ENCODE measurements around the gene NUDT16L1. TPM values are rescaled to one million over a fixed set of nuclear protein-coding genes. Genes with fewer than 3 reads are reported as not detected.

NUDT16L1 gene
- total RNA-seq, 2 experiments from 2014 or later = 32.6 to 36.2 TPM

GRCh38 chr16:4693956-4694641, 737 bp downstream of the NUDT16L1 start:
- POLR2A ChIA-PET = interaction anchor here (0.6 to 2.6 kb wide), 5 partner anchors 11 to 153 kb away, joined by 3 to 10 read pairs (median 3); partner anchors contain the start of genes ANKS3, DNAAF8, GLYR1 and UBN1
- H3K27me3 Mint-ChIP-seq (ENCODE audit: low read depth) = no peaks in the 10 kb centered on the region
- H3K4me3 Mint-ChIP-seq = peak overlapping the region; percentile 80
- H3K27ac Mint-ChIP-seq = peak overlapping the region; percentile 68
- DNase-seq (peak; percentile 54), ATAC-seq (peak; percentile 38)
- H3K9me3 Mint-ChIP-seq (ENCODE audit: insufficient read depth) = no peaks in the 10 kb centered on the region
- peaks cover 19% of the 10 kb centered on the region for H3K4me1 Mint-ChIP-seq (ENCODE audit: low read depth)
- CTCF ChIA-PET = no interaction called here
- peaks cover 20% of the 10 kb centered on the region for H3K36me3 Mint-ChIP-seq (ENCODE audit: low read depth)

DNA sequence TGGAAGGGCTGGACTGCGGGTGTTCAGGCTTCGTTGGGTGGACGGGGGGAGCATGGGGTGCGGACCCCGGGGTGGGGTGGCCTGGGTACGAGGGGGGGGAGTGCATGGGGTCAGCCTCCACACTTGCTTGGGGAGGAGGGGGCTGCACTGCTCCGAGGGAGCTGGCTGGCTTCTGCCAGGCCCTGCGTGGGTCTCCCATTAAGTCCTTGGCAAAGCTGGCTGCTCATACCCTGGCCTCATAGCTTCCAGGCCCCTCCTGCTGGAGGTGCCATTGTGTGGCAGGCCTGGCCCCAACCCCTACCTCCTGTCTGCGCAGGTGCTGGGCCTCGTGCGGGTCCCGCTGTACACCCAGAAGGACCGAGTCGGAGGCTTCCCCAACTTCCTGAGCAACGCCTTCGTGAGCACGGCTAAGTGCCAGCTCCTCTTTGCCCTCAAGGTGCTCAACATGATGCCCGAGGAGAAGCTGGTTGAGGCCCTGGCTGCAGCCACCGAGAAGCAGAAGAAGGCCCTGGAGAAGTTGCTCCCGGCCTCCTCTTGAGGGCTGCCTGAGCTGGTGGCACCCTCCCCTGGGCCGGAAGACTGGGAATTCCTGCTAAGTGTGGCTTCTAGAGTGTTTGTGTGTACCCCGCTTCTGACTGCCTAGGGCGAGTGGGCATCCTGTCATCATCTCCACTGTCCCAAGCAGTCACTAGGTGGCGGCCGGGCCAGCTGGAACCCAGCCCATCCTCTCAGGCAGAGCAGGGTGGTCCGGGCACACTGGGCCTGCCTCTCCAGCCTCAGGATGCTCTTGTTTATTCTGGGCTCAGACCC, 1.5 kb downstream of the NUDT16L1 start:
- ChIA-PET POLR2A (interaction anchor here (0.5 to 2.6 kb wide), 5 partner anchors 10 to 153 kb away, joined by 3 to 10 read pairs (median 3); partner anchors contain the start of genes ANKS3, DNAAF8, GLYR1 and UBN1), CTCF (interaction anchor here (1.3 to 1.5 kb wide), 2 partner anchors 71 to 190 kb away, joined by 4 read pairs; partner anchors contain the start of gene MGRN1)
- peaks cover 27% of the 10 kb centered on the region for H3K36me3 Mint-ChIP-seq (ENCODE audit: low read depth)

DNA sequence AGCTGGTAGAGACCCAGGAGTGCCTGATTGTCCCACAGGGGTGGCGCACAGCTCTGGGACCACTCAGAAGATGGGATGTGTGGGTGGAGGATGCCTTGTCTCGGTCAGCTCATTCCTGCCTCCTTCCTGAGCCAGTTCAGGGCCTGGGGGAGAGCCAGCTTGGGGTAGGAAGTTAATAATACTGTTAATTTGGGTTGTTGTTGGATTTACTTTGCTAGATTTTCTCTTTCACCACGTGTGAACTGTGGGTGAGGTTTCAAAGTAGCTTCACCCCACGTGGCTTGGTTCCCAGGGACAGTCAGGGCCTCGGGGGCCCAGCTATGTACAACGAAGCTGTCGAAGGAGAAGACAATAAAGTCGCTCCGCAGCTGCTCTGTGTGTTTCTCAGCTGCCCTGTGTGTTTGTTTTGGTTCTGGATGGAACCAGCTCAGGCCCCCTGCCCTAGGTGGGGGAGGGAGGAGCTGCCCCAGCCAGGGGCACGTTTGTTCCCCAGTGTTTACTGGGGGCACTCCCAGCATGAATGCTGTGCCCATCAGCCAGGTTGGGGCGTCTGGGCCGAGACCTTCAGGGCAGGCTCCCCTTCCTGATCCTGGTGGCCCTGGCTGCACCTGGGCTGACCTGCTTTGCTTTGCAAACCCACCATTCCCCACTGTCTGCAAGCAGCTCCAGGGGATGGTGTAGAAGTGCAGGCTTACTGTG, 2.3 kb downstream of the NUDT16L1 start:
- ATAC-seq (no peak), DNase-seq (no peak)
- peaks cover 35% of the 10 kb centered on the region for H3K4me1 Mint-ChIP-seq (ENCODE audit: low read depth)
- peak overlapping the region; percentile 80 for H3K4me3 Mint-ChIP-seq
- no peak overlapping the region for H3K27ac Mint-ChIP-seq
- CTCF ChIA-PET = interaction anchor here (1.0 to 1.5 kb wide), 3 partner anchors 71 to 190 kb away, joined by 4 to 5 read pairs (median 4); partner anchors contain the start of genes MGRN1 and ZNF500
- H3K27me3 Mint-ChIP-seq (ENCODE audit: low read depth) = no peaks in the 10 kb centered on the region
- H3K36me3 Mint-ChIP-seq (ENCODE audit: low read depth) = peaks cover 29% of the 10 kb centered on the region
- POLR2A ChIA-PET = interaction anchor here (0.5 to 1.2 kb wide), 4 partner anchors 15 to 152 kb away, joined by 3 read pairs; partner anchors contain the start of genes GLYR1 and UBN1
- no peaks in the 10 kb centered on the region for H3K9me3 Mint-ChIP-seq (ENCODE audit: insufficient read depth)

More for the DNA sequence above, 1.5 kb downstream of the NUDT16L1 start:
- no peaks in the 10 kb centered on the region for H3K27me3 Mint-ChIP-seq (ENCODE audit: low read depth)
- H3K4me3 Mint-ChIP-seq = peak overlapping the region; percentile 80
- peaks cover 27% of the 10 kb centered on the region for H3K4me1 Mint-ChIP-seq (ENCODE audit: low read depth)
- no peak for DNase-seq
- H3K9me3 Mint-ChIP-seq (ENCODE audit: insufficient read depth) = no peaks in the 10 kb centered on the region
- H3K27ac Mint-ChIP-seq = peak overlapping the region; percentile 68
- no peak for ATAC-seq

DNA sequence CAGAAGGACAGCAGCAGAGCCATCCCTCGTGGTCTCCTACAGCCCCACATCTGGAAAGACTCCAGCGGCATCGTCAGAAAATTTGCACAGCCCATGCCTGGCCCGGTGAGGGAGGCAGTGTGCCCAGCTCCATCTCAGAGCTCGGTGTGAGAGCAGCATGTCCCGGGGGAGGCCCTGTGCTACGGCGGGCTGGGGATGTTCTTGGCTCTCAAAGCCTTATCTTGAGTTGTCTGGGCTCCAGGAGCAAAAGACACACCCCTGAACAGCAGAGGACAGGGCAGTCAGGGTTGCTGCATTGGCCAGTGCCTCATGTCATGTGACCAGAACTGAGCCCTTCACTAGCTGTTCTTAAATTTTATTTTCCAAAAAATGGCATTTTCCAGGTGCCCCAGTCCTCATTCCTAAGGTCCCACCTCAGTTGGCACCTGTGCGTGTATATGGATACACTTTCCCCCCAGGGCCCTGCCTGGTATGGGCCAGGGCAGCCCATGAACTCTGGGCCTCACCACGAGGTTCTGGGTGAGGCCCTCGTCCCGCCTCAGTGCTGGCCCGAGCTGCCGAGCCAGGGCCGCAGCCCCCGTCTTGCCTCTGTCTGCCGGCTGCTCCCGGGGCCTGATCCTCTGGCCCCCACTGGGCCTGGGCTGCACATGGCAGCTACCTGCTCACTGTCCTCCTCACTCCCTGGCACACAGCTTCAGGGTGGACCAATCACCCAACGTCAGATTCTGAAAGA, 3.0 kb downstream of the NUDT16L1 start:
- ATAC-seq (no peak), DNase-seq (no peak)
- Mint-ChIP-seq H3K4me3 (no peak overlapping the region), H3K27ac (no peak overlapping the region), H3K4me1 (ENCODE audit: low read depth) (peaks cover 42% of the 10 kb centered on the region), H3K9me3 (ENCODE audit: insufficient read depth) (no peaks in the 10 kb centered on the region), H3K27me3 (ENCODE audit: low read depth) (no peaks in the 10 kb centered on the region), H3K36me3 (ENCODE audit: low read depth) (peaks cover 29% of the 10 kb centered on the region)
- CTCF ChIA-PET = interaction anchor here (1.0 to 1.5 kb wide), 3 partner anchors 70 to 191 kb away, joined by 4 to 5 read pairs (median 4); partner anchors contain the start of genes MGRN1 and ZNF500
- POLR2A ChIA-PET = interaction anchor here (0.8 kb wide), 1 partner anchor 14 kb away, joined by 3 read pairs; no protein-coding TSS in a partner anchor

- Mint-ChIP-seq H3K4me3 (no peak overlapping the region), H3K4me1 (ENCODE audit: low read depth) (peaks cover 47% of the 10 kb centered on the region), H3K36me3 (ENCODE audit: low read depth) (peaks cover 30% of the 10 kb centered on the region), H3K27ac (no peak overlapping the region), H3K27me3 (ENCODE audit: low read depth) (no peaks in the 10 kb centered on the region), H3K9me3 (ENCODE audit: insufficient read depth) (no peaks in the 10 kb centered on the region)
- ATAC-seq (no peak), DNase-seq (no peak)
- POLR2A ChIA-PET = no interaction called here
- CTCF ChIA-PET = no interaction called here
These were observed 3.8 kb downstream of the NUDT16L1 start for GRCh38 chr16:4696905-4697847.

GRCh38 chr16:4697848-4698291, 4.5 kb downstream of the NUDT16L1 start:
- H3K4me3 Mint-ChIP-seq = no peak overlapping the region
- peaks cover 33% of the 10 kb centered on the region for H3K36me3 Mint-ChIP-seq (ENCODE audit: low read depth)
- CTCF ChIA-PET = no interaction called here
- H3K9me3 Mint-ChIP-seq (ENCODE audit: insufficient read depth) = no peaks in the 10 kb centered on the region
- H3K4me1 Mint-ChIP-seq (ENCODE audit: low read depth) = peaks cover 46% of the 10 kb centered on the region
- no peak for DNase-seq
- ATAC-seq = no peak
- no peak overlapping the region for H3K27ac Mint-ChIP-seq
- POLR2A ChIA-PET = no interaction called here
- H3K27me3 Mint-ChIP-seq (ENCODE audit: low read depth) = no peaks in the 10 kb centered on the region

DNA sequence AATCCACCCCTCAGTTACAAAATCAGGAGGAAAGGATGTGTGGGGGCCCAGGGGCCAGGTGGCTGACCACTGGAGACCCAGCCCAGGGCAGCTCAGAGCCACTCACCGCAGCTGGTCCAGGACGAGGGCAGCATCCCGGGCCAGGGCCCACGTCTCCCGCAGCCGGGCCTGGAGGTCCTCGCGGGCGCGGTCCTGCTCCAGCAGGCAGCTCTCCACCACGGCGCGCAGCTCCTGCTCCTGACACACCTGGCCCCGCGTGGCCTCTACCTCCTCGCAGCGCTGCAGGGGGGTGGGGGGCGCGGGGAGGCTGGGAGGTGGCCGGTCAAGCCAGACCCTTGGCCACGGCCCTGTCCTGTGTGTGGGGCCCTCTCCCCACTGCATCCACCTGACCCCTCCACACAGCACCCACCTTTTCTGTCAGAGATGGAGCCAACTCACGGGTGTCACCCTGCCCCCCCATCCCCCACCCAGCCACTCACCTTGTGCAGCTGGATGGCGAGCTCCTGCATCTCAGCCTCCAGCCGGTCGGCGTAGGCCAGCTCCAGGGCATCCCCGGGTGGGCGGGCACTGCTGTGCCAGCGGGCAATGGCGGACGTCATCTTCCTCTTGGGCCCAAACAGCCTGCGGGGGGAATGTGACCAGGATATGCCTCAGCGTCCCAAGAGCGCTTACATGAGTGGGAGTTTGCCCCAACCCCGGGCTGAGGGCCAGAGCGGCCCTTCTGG, 5.1 kb downstream of the NUDT16L1 start:
- DNase-seq (no peak), ATAC-seq (no peak)
- Mint-ChIP-seq H3K27me3 (ENCODE audit: low read depth) (no peaks in the 10 kb centered on the region), H3K9me3 (ENCODE audit: insufficient read depth) (no peaks in the 10 kb centered on the region), H3K27ac (no peak overlapping the region), H3K36me3 (ENCODE audit: low read depth) (peaks cover 33% of the 10 kb centered on the region), H3K4me3 (no peak overlapping the region), H3K4me1 (ENCODE audit: low read depth) (peaks cover 49% of the 10 kb centered on the region)
- POLR2A ChIA-PET = no interaction called here
- CTCF ChIA-PET = no interaction called here

DNA sequence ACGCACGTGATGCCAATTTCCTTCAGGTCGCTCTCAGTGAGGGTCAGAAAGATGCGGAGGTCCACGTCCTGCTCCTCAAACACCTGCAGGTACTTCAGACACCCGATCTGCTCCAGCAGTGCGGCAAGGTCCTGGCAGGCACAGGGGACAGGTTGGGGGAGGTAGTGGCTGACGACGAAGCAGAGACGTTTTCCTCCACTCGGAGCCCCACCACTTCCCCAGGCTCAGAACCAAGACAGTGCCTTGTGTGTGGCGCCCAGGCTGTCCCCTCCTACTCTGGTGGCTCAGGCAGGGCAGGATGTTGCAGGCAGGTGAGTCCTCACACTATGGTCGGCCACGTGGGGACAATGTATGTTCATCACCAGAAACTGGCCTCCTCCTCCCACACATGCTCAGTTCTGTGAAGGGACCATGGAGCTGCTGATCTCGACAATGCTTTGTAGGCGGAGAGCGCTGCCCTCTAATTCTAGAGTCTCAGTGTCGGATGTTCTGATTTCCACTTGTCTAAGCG, 5.7 kb downstream of the NUDT16L1 start:
- peaks cover 55% of the 10 kb centered on the region for H3K4me1 Mint-ChIP-seq (ENCODE audit: low read depth)
- no peak overlapping the region for H3K27ac Mint-ChIP-seq
- no peak for DNase-seq
- no peak overlapping the region for H3K4me3 Mint-ChIP-seq
- CTCF ChIA-PET = no interaction called here
- peaks cover 33% of the 10 kb centered on the region for H3K36me3 Mint-ChIP-seq (ENCODE audit: low read depth)
- H3K27me3 Mint-ChIP-seq (ENCODE audit: low read depth) = no peaks in the 10 kb centered on the region
- POLR2A ChIA-PET = interaction anchor here (0.7 to 0.9 kb wide), 2 partner anchors 35 to 67 kb away, joined by 3 read pairs; partner anchors contain the start of gene ANKS3
- no peaks in the 10 kb centered on the region for H3K9me3 Mint-ChIP-seq (ENCODE audit: insufficient read depth)
- no peak for ATAC-seq

DNA sequence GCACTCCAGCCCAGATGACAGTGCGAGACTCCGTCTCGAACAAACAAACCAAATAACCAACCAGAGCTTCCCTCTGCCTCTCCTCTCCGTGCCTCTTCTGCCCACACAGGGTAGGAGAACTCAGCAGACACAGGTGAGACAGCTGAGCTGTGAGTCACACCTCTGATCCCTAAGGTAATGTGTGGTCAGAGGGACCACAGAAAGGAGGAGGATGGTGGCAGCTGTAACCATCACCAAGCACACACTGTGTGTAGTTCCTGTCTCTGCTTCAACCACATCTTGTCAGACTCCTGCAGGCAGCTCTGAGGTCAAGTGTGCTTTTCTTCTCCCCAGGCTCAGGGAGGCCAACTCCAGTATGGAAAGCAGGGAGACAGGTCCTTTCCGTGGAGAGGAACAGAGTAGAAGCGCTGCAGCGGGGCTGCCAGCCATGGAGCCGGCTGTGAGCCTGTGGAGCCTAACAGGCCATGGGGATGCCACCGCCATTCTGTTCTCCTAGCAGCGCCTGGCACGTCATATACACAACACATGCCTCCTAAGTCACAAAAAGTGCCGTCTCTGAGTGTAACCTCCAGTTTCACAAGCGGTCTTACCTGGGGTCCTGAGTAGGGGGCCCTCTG, 7.1 kb downstream of the NUDT16L1 start:
- H3K36me3 Mint-ChIP-seq (ENCODE audit: low read depth) = peaks cover 32% of the 10 kb centered on the region
- ATAC-seq (peak; percentile 87), DNase-seq (peak; percentile 78)
- no peak overlapping the region for H3K4me3 Mint-ChIP-seq
- H3K4me1 Mint-ChIP-seq (ENCODE audit: low read depth) = peaks cover 55% of the 10 kb centered on the region
- no peaks in the 10 kb centered on the region for H3K9me3 Mint-ChIP-seq (ENCODE audit: insufficient read depth)
- H3K27me3 Mint-ChIP-seq (ENCODE audit: low read depth) = no peaks in the 10 kb centered on the region
- ChIA-PET CTCF (interaction anchor here (1.6 kb wide), 1 partner anchor 34 kb away, joined by 4 read pairs; the partner anchor contains the start of genes ANKS3 and DNAAF8), POLR2A (no interaction called here)
- H3K27ac Mint-ChIP-seq = peak overlapping the region; percentile 72

All from activated CD8-positive, alpha-beta T cell treated with anti-CD3 and anti-CD28 coated beads, Interleukin-2, amount 10 ng/mL, durations not matched to agents 7 days and 5 days (primary cell).